ENCODE data around the gene FRMD8.

FRMD8 gene, protein sequence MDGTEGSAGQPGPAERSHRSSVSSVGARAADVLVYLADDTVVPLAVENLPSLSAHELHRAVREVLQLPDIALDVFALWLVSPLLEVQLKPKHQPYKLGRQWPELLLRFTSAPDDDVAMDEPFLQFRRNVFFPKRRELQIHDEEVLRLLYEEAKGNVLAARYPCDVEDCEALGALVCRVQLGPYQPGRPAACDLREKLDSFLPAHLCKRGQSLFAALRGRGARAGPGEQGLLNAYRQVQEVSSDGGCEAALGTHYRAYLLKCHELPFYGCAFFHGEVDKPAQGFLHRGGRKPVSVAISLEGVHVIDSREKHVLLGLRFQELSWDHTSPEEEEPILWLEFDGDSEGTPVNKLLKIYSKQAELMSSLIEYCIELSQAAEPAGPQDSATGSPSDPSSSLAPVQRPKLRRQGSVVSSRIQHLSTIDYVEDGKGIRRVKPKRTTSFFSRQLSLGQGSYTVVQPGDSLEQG
- 78.5 to 128 (median 102) reads per million in 4 experiments for total RNA-seq

DNA sequence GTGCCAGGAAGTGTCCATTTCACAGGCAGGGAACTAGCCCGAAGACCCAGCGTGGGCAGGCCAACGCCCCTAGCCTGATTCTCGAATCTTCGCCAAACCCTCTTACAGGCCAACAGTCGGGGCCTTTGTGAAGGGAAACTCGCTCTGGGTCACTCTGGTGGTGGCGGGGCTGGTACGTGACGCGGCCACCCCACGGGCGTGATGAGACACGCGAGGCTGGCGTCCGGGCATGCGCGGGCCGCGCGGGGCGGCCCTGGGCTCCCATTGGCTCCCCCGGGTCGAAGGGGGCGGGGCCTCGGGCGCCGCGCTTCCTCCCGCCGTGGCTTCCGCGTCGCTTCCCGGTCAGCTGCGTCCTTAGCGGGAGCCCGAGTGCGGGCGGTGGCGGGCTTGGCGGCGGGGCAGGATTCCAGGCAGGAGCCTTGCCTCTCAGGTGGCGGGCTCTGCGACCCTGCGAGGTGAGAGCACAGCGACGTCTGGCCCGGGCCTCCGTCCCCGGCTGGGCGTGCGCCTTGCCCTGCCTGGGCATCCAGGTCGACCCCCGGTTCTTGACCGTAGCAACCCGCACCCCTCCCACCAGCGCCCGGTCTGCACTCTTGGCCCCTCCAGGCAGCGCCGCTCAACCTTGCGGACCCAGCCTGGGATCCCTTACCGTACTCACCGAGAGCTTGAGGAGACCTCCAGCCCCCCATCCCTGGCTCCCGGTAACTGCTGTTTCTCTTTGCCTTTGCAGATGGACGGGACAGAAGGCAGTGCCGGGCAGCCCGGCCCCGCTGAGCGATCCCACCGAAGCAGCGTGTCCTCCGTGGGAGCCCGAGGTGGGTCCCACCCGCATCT is at the start of gene FRMD8:
FRMD8 (plus strand) TSS at position 331 of the 834 bp plus-strand sequence; CDS start at position 731, 400 bp downstream.
- peak; percentile 86 for DNase-seq

DNA sequence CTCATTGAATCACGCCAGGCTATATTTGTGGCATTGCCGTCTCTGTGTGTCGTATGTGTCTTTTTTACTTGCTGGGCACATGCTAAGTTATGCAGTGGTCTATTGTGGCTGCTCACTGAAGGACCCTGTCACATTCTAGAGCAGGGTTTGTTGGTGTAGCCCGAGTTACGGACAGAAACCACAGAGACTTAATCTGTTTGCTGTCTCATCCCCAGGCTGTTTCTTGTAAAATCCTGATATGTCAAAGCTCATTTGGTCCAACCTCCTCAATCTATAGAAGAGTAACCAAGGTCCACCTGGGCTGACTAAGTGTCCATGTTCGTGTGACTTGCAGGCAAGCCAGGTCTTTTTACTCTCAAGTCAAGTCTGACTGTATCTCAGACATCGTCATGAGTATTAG is 47.8 kb upstream of the FRMD8 start:
- no peak for DNase-seq

DNA sequence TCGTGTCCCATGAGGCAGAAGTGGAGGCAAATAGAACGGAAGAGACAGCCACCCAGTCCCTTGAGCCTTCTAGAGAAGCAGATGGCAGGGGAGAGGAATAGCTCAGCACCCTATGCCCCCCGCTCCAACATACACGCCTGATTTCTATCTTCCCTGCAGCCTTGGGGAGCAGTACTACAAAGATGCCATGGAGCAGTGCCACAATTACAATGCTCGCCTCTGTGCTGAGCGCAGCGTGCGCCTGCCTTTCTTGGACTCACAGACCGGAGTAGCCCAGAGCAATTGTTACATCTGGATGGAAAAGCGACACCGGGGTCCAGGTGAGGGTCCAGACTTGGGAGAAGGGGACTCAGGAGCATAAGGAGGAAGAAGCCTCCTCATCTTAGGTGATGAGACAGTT is 46.2 kb upstream of the FRMD8 start:
- DNase-seq: no peak

- no peak for DNase-seq
Measured at GRCh38 chr11:65341856-65342255, 44.6 kb upstream of the FRMD8 start.

GRCh38 chr11:65351511-65351910 is 34.9 kb upstream of the FRMD8 start:
- no peak for DNase-seq

- DNase-seq: no peak
Measured at GRCh38 chr11:65352783-65353182, 33.7 kb upstream of the FRMD8 start.

GRCh38 chr11:65353376-65353775 is 33.1 kb upstream of the FRMD8 start:
- no peak for DNase-seq

- no peak for DNase-seq
Measured at GRCh38 chr11:65353900-65354264, 32.6 kb upstream of the FRMD8 start.

GRCh38 chr11:65354265-65355012 is 32.0 kb upstream of the FRMD8 start, which contains the start of gene TIGD3:
TSS of gene TIGD3 (plus strand) at chr11:65354751. CDS start at chr11:65355809, 1,058 bp downstream.
- DNase-seq: peak; percentile 97

GRCh38 chr11:65355013-65355775 is 31.2 kb upstream of the FRMD8 start:
- peak; percentile 64 for DNase-seq

- no peak for DNase-seq
Measured at GRCh38 chr11:65355776-65356393, 30.6 kb upstream of the FRMD8 start.

DNA sequence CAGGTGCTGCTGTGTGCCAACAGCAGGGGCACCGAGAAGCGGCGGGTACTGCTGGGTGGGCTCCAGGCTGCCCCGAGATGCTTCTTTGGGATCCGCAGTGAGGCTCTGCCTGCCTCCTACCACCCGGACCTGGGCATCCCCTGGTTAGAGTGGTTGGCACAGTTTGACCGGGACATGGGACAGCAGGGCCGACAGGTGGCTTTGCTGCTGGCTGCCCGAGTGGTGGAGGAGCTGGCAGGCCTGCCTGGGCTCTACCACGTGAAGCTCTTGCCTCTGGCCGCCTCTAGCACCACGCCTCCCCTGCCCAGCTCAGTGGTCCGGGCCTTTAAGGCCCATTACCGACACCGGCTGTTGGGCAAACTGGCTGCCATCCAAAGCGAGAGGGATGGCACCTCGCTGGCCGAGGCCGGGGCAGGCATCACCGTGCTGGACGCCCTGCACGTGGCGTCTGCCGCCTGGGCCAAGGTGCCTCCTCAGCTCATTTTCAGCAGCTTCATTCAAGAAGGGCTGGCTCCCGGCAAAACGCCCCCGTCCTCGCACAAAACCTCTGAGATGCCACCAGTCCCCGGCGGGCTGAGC is 30.0 kb upstream of the FRMD8 start:
- no peak for DNase-seq

DNA sequence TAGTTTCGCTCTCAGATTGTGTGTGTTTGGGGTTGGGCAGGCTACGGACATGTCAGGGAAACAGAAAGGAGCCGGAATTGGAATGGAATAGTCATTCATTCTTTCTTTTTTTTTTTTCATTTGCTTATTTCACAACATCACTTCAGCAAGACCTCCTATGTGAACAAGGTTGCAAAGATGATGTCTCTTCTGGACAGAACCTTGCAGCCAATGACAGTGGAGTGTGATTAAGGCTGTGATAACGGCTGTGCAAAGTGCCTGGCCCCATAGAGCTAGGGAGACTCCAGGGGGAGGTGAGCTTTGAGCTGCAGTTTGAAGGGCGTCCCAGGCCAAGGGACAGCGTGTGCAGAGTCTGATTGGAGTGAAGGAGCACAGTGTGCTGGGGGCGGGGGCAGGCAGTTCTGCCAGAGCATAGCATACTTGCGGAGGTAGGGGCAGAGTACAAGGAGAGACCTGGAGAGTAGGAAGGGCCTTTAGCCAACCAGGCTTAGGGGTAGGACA is 28.5 kb upstream of the FRMD8 start:
- no peak for DNase-seq

- no peak for DNase-seq
Measured at GRCh38 chr11:65362320-65362931, 24.0 kb upstream of the FRMD8 start.

- no peak for DNase-seq
Measured at GRCh38 chr11:65362966-65363365, 23.5 kb upstream of the FRMD8 start.

DNA sequence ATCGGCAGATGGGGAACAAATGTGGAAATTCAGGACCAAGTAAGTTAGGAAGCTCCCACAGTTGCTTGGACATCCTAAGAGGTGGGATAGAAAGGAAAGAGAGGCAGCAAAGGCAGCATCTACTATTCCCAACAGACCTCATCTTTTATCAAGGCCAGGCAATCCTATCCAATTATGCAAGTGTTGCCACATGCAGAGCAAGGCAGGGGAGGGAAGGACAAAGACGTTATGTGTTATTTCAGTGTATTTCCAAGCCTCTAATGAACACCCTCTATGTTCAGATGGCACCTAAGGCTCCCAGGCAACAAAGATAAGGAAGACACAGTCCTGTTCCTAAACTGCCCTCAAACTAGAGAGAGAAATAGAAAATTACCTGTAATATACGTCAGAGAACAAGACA is 22.7 kb upstream of the FRMD8 start:
- no peak for DNase-seq

GRCh38 chr11:65366340-65366773 is 20.1 kb upstream of the FRMD8 start:
- peak; percentile 22 for DNase-seq

GRCh38 chr11:65370659-65371049 is 15.8 kb upstream of the FRMD8 start:
- no peak for DNase-seq

DNA sequence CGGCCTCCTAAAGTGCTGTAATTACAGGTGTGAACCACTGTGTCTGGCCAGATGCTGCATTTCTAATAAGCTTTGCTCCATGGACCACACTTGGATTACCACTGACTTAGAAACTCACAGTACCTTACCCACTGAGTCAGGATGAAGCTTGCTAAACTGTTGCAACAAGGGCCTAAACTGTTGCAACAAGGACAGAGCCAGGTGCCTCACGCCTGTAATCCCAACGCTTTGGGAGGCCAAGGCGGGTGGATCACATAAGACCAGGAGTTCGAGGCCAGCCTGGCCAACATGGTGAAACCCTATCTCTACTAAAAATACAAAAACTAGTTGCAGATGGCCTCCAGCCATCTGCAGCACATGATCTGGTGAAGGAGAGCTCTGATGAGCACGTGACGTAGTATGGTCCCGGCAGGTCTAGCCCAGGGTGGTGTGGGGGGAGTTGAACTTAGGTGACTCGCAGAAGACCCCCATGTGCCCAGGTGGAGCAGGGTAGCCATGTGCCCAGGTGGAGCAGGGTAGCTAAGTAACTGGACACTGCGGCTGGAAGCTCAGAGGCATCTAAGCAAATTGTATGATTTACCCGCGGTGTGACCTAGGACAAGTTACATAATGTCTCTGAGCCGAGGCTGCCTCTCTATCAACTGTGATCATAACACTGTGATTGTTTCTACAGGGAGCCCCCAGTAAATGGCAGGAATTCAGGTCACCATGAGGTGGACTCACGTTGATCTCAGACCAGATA is 12.4 kb upstream of the FRMD8 start:
- no peak for DNase-seq

DNA sequence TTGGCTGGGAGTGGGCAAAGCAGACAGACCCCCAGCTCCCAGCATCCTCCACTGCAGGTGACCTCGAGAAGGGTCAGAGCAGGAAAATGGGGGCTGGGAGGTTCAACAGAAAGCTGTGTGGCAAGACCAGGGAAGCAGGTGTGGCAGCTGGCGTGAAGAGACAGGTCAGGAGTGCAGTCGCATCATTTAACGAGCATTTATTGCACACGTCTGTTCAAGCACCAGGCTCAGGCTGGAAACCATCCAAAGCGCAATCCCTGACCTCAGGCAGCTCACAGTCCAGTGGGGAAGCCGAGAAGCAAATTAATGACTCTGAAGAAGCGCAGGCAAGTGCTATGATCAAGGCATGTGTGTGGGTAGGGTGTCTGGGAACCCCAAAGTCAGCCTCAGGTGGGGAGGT is 11.4 kb upstream of the FRMD8 start:
- DNase-seq: no peak
